Purkinje cell (primary cell): ENCODE results near the gene CCBE1. TPM values are rescaled to one million over a fixed set of nuclear protein-coding genes. Genes with fewer than 3 reads are reported as not detected.

Experiments used
- polyA plus RNA-seq: library from polyadenylated mRNA; unstranded; fragments of >200 nt; fragmentation: Nextera tagmentation; gene quantifications from 2 replicates; pipeline ENCODE4 v1.2.1, GENCODE V29; 2014

CCBE1 gene
- 0.04 TPM in 1 of 2 replicates, not detected in the other for polyA plus RNA-seq

GRCh38 chr18:59697236-59697932 lies at the start of gene CCBE1:
TSS of gene CCBE1 (minus strand) at chr18:59697423.

Other genes with a start within 250 kb of the CCBE1 start
- not detected in 2 replicates for gene PMAIP1, start 202.6 kb upstream of the CCBE1 start, polyA plus RNA-seq